Activated B cell treated with CpG ODN at 0.5 μM for 24 hours (primary cell): ENCODE data around the gene IGFALS. TPM values are rescaled to one million over a fixed set of nuclear protein-coding genes. Genes with fewer than 3 reads are reported as not detected.

Experiments used
- ATAC-seq: fragments of 200-7000 bp; cut with Tn5 transposase; one replicate; pipeline ENCODE4 v1.10.0; 2021; ENCODE audit warnings: low read depth, mild to moderate bottlenecking, moderate library complexity
- CTCF ChIA-PET: fragments of 350-600 bp; sonication (Branson Sonifier 250); formaldehyde crosslinking; loops from one replicate; lab custom pipeline; 2021; ENCODE audit warnings: antibody characterized with exemption; lab: Charles Lee
- POLR2A ChIA-PET: fragments of 350-600 bp; sonication (Branson Sonifier 250); formaldehyde crosslinking; loops from one replicate; lab custom pipeline; 2021; ENCODE audit warnings: antibody characterized with exemption; lab: Charles Lee
- DNase-seq: peaks from one replicate; pipeline ENCODE4 v3.0.0; 2022
- H3K27ac Mint-ChIP-seq: one replicate; pipeline ENCODE4 v1.8.0; 2020; ENCODE audit warnings: mixed read lengths
- H3K27me3 Mint-ChIP-seq: one replicate; pipeline ENCODE4 v1.8.0; 2021; ENCODE audit warnings: mixed read lengths
- H3K36me3 Mint-ChIP-seq: one replicate; pipeline ENCODE4 v1.8.0; 2021; ENCODE audit warnings: low read depth, mixed read lengths
- H3K4me1 Mint-ChIP-seq: one replicate; pipeline ENCODE4 v1.8.0; 2021; ENCODE audit warnings: mixed read lengths
- H3K4me3 Mint-ChIP-seq: one replicate; pipeline ENCODE4 v1.8.0; 2020; ENCODE audit warnings: mild to moderate bottlenecking, mixed read lengths
- H3K9me3 Mint-ChIP-seq: one replicate; pipeline ENCODE4 v1.8.0; 2020; ENCODE audit warnings: mixed read lengths
- CTCF ChIP-seq: fragments of 200-600 bp; IDR thresholded peaks from one replicate; pipeline ENCODE4 v1.8.0; 2022; ENCODE audit warnings: antibody characterized with exemption, mild to moderate bottlenecking
- intact Hi-C: fragments of 100-400 bp; cut with micrococcal nuclease; formaldehyde crosslinking; loops from one replicate; pipeline ENCODE4 v1.15.1; 2024
- total RNA-seq: library from RNA; stranded (reverse); gene quantifications from 2 replicates; pipeline ENCODE4 v1.2.3, GENCODE V29; 2022

Gene IGFALS
- total RNA-seq, 1 donor from 2014 or later, result not detected

- H3K36me3 Mint-ChIP-seq, result peaks cover 76% of the 10 kb centered on the region
- intact Hi-C loops, result no loop called here
- DNase-seq, result no peak
- H3K27ac Mint-ChIP-seq, result no peak overlapping the region
- no peak for ATAC-seq
- no peaks in the 10 kb centered on the region for H3K9me3 Mint-ChIP-seq
- ChIA-PET CTCF (no interaction called here), POLR2A (interaction anchor here (0.7 to 1.0 kb wide), 2 partner anchors 22 to 502 kb away, joined by 3 to 4 read pairs; partner anchors contain the start of gene ECI1)
- TF ChIP-seq CTCF, result no peak
- no peak overlapping the region for H3K4me3 Mint-ChIP-seq
- H3K27me3 Mint-ChIP-seq, result no peaks in the 10 kb centered on the region
- H3K4me1 Mint-ChIP-seq, result no peaks in the 10 kb centered on the region
Measured at GRCh38 chr16:1749152-1750117, 44.1 kb downstream of the IGFALS start.

GRCh38 chr16:1747934-1748333 is 45.6 kb downstream of the IGFALS start:
- POLR2A ChIA-PET, result no interaction called here
- CTCF ChIA-PET, result no interaction called here
- H3K4me1 Mint-ChIP-seq, result no peaks in the 10 kb centered on the region
- ATAC-seq (no peak), DNase-seq (no peak)
- H3K27me3 Mint-ChIP-seq, result no peaks in the 10 kb centered on the region
- intact Hi-C loops, result no loop called here
- H3K4me3 Mint-ChIP-seq, result no peak overlapping the region
- no peak for TF ChIP-seq CTCF
- peaks cover 79% of the 10 kb centered on the region for H3K36me3 Mint-ChIP-seq
- H3K9me3 Mint-ChIP-seq, result no peaks in the 10 kb centered on the region
- H3K27ac Mint-ChIP-seq, result no peak overlapping the region

DNA sequence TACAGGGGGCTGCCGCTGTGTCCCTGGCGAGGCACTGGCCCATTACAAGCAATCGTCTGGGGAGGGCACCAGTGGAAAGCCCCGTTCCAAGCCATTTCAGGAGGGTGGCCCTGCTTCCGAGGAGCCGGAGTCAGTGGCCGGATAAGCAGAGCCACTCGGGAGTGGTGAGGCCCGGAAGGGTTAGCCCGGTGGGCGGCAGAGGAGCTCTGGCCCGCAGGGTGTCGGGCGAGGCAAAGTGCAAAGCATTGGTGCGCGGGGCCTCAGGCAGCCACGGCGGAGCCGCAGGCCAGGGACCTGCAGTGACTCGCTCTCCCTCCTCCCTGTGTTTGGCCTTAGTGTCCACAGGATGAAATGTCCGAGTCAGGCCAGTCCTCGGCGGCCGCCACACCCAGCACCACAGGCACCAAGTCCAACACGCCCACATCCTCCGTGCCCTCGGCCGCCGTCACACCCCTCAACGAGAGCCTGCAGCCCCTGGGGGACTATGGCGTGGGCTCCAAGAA is 46.8 kb downstream of the IGFALS start:
- H3K4me3 Mint-ChIP-seq, result no peak overlapping the region
- no peak overlapping the region for H3K27ac Mint-ChIP-seq
- ATAC-seq, result no peak
- H3K36me3 Mint-ChIP-seq, result peaks cover 67% of the 10 kb centered on the region
- CTCF ChIA-PET, result no interaction called here
- intact Hi-C loops, result no loop called here
- POLR2A ChIA-PET, result interaction anchor here (0.6 kb wide), 1 partner anchor 26 kb away, joined by 3 read pairs; no protein-coding TSS in a partner anchor
- no peaks in the 10 kb centered on the region for H3K27me3 Mint-ChIP-seq
- TF ChIP-seq CTCF, result no peak
- no peaks in the 10 kb centered on the region for H3K9me3 Mint-ChIP-seq
- no peaks in the 10 kb centered on the region for H3K4me1 Mint-ChIP-seq
- DNase-seq, result no peak

DNA sequence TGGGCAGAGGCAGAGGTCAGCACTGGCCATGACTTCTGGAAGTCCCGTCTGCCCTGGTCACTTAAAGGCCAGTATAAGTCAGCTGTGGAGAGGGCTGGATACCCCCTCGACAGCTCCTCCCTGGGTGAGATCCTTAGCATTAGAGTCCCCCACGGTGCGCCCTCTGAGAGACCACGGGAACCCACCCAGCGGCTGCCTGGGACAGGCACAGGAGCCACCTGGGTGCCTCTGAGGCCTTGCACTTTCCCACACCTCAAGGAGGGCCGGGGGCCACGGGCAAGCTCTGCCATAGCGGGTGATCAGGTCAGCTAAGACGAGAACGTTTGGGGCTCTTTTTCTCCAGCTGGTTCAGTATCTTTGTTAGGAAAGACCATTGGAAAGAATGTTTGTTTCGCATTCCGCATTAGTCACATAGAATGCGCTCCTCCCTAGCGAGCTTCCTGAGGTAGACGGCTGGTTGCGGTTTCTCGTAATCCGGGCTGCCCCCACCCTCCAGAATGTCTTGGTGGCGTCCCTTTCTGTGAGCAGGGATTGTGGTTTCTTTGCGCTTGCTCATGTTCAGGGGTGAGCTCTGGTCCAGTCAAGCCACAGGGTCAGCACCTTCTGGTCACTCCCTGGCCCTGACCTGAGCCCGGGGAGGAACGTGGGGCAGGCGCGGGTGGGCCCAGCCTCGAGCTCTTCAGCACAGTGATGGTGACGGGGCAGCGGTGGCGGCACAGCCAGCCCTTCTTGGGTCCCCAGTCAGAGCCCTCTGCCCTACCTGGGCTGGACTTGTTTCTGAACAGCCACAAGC is 47.4 kb downstream of the IGFALS start:
- ChIA-PET POLR2A (no interaction called here), CTCF (no interaction called here)
- no peak overlapping the region for H3K4me3 Mint-ChIP-seq
- no peak for TF ChIP-seq CTCF
- intact Hi-C loops, result no loop called here
- H3K36me3 Mint-ChIP-seq, result peaks cover 64% of the 10 kb centered on the region
- ATAC-seq (no peak), DNase-seq (no peak)
- no peaks in the 10 kb centered on the region for H3K9me3 Mint-ChIP-seq
- H3K27me3 Mint-ChIP-seq, result no peaks in the 10 kb centered on the region
- H3K4me1 Mint-ChIP-seq, result no peaks in the 10 kb centered on the region
- no peak overlapping the region for H3K27ac Mint-ChIP-seq
